ENCODE data around the gene MT1H. TPM values are rescaled to one million over a fixed set of nuclear protein-coding genes. Genes with fewer than 3 reads are reported as not detected.
"Not testable (repeated sequence)": the region's sequence is repeated elsewhere in the genome, so short reads cannot be mapped to it uniquely, and the experiment has no call there.

Gene MT1H
- total RNA-seq, 4 donors from 2014 or later, result 45.4 to 179 (median 62.8) TPM; not detected in 1

GRCh38 chr16:56664506-56664905 is 5.1 kb upstream of the MT1H start:
- TF ChIP-seq CTCF (IDR thresholded peaks at IDR 0.05), result no peak
- TF ChIP-seq POLR2A (IDR thresholded peaks at IDR 0.05), result no peak
- H3K27me3 ChIP-seq, result no peaks in the 10 kb centered on the region
- no peaks in the 10 kb centered on the region for H3K9me3 ChIP-seq
- H3K27ac ChIP-seq, result no peak overlapping the region
- peaks cover 17 to 26% of the 10 kb centered on the region in 2 donors for H3K4me1 ChIP-seq
- no peak for DNase-seq
- H3K36me3 ChIP-seq, result no peaks in the 10 kb centered on the region
- intact Hi-C loops (cut with DNase I), result no loop called here
- 95 to 100% methylated on average over 1 of the region's 1 CpG for WGBS, 2 donors
- H3K4me3 ChIP-seq (replicated peaks in 1 of 3), result no peak overlapping the region

GRCh38 chr16:56665286-56666261 is 4.0 kb upstream of the MT1H start:
- H3K27ac ChIP-seq; H3K27me3 ChIP-seq; H3K4me3 ChIP-seq (replicated peaks in 1 of 3); H3K36me3 ChIP-seq; H3K9me3 ChIP-seq; intact Hi-C loops (cut with DNase I): not testable (repeated sequence)
- peak in 1 of 2 donors; percentile 12 for DNase-seq
- peaks cover 12 to 32% of the 10 kb centered on the region in 2 donors for H3K4me1 ChIP-seq
- WGBS, 2 donors, result 74 to 76% methylated on average over 8 of the region's 8 CpGs

- H3K4me3 ChIP-seq (replicated peaks in 1 of 3), result peak within 1 kb of the TSS in 2 of 3 donors; percentile 43 to 59
- no peaks in the 10 kb centered on the region for H3K9me3 ChIP-seq
- DNase-seq, result peak; percentile 87 to 89
- intact Hi-C loops (cut with DNase I), result no loop called here
- H3K27me3 ChIP-seq, result no peaks in the 10 kb centered on the region
- H3K27ac ChIP-seq, result peak within 1 kb of the TSS; percentile 47 to 83 (median 65)
- H3K4me1 ChIP-seq, result peaks cover 12 to 35% of the 10 kb centered on the region in 2 donors
- H3K36me3 ChIP-seq, result no peaks in the 10 kb centered on the region
- 14 to 24% methylated on average over 22 to 44 of the region's 46 CpGs for WGBS, 2 donors
- TF ChIP-seq CTCF (IDR thresholded peaks at IDR 0.05) (no peak), POLR2A (IDR thresholded peaks at IDR 0.05) (peak; percentile 94)
Observed at GRCh38 chr16:56667581-56668571, 1.7 kb upstream of the MT1H start, which contains the start of gene MT1G. TSS of gene MT1G (minus strand) at chr16:56668065. CDS start at chr16:56667993, 72 bp downstream.

- intact Hi-C loops (cut with DNase I), result no loop called here
- Histone ChIP-seq H3K27me3 (no peaks in the 10 kb centered on the region), H3K4me1 (peaks cover 12 to 35% of the 10 kb centered on the region in 2 donors), H3K4me3 (replicated peaks in 1 of 3) (peak overlapping the region in 1 of 3 donors; percentile 2), H3K36me3 (no peaks in the 10 kb centered on the region), H3K27ac (no peak overlapping the region), H3K9me3 (no peaks in the 10 kb centered on the region)
- peak; percentile 36 to 37 for DNase-seq
- WGBS, 2 donors, result 29% methylated on average over 19 of the region's 19 CpGs
- TF ChIP-seq CTCF (IDR thresholded peaks at IDR 0.05) (no peak), POLR2A (IDR thresholded peaks at IDR 0.05) (no peak)
Observed at GRCh38 chr16:56669840-56670619, 416 bp downstream of the MT1H start.

GRCh38 chr16:56670620-56670934 is 963 bp downstream of the MT1H start:
- H3K27ac ChIP-seq, result no peak overlapping the region
- intact Hi-C loops (cut with DNase I), result no loop called here
- TF ChIP-seq CTCF (IDR thresholded peaks at IDR 0.05), result no peak
- TF ChIP-seq POLR2A (IDR thresholded peaks at IDR 0.05), result no peak
- no peak overlapping the region for H3K4me3 ChIP-seq (replicated peaks in 1 of 3)
- 88 to 94% methylated on average over 2 of the region's 2 CpGs for whole genome bisulfite sequencing, 2 donors
- no peaks in the 10 kb centered on the region for H3K27me3 ChIP-seq
- no peaks in the 10 kb centered on the region for H3K9me3 ChIP-seq
- no peaks in the 10 kb centered on the region for H3K36me3 ChIP-seq
- DNase-seq, result no peak
- H3K4me1 ChIP-seq, result peaks cover 15 to 38% of the 10 kb centered on the region in 2 donors

- H3K4me1 ChIP-seq, result peaks cover 18 to 48% of the 10 kb centered on the region in 2 donors
- intact Hi-C loops (cut with DNase I); H3K9me3 ChIP-seq; H3K4me3 ChIP-seq (replicated peaks in 1 of 3); DNase-seq; H3K27me3 ChIP-seq; H3K36me3 ChIP-seq; H3K27ac ChIP-seq: not testable (repeated sequence)
- WGBS, 2 donors, result 58 to 60% methylated on average over 2 of the region's 2 CpGs
Observed at GRCh38 chr16:56671691-56672090, 2.1 kb downstream of the MT1H start.

GRCh38 chr16:56672171-56672570 is 2.6 kb downstream of the MT1H start:
- H3K36me3 ChIP-seq; H3K9me3 ChIP-seq; H3K27me3 ChIP-seq; H3K4me3 ChIP-seq (replicated peaks in 1 of 3); intact Hi-C loops (cut with DNase I); DNase-seq; H3K27ac ChIP-seq: not testable (repeated sequence)
- 68 to 92% methylated on average over 3 of the region's 3 CpGs for WGBS, 2 donors
- H3K4me1 ChIP-seq, result peaks cover 18 to 43% of the 10 kb centered on the region in 2 donors
